Muscle layer of colon (tissue), 2 donors: ENCODE data around the gene DPAGT1.

Source experiments
- H3K27ac ChIP-seq: one replicate; pipeline ENCODE4 v1.7.0; 2013; ENCODE audit warnings: low read depth, mild to moderate bottlenecking, low read length, moderate library complexity
- H3K27me3 ChIP-seq, 2 donors: one replicate each; pipeline ENCODE4 v1.7.0; 2013; ENCODE audit warnings: low read length in 2 of 2, mild to moderate bottlenecking in 2 of 2; ENCODE audit not compliant: insufficient read depth in 2 of 2, control insufficient read depth in 1 of 2
- H3K36me3 ChIP-seq: one replicate; pipeline ENCODE4 v1.7.0; 2013; ENCODE audit warnings: mild to moderate bottlenecking, low read length; ENCODE audit not compliant: insufficient read depth
- H3K4me1 ChIP-seq: one replicate; pipeline ENCODE4 v1.7.0; 2013; ENCODE audit warnings: mild to moderate bottlenecking, low read length; ENCODE audit not compliant: insufficient read depth
- H3K4me3 ChIP-seq, 2 donors: one replicate each; pipeline ENCODE4 v1.7.0; 2013; ENCODE audit warnings: low read length in 2 of 2, low read depth in 1 of 2, mild to moderate bottlenecking in 1 of 2, moderate library complexity in 1 of 2
- H3K9ac ChIP-seq: one replicate; pipeline ENCODE4 v1.7.0; 2013; ENCODE audit warnings: low read length
- H3K9me3 ChIP-seq: one replicate; pipeline ENCODE4 v1.7.0; 2013; ENCODE audit warnings: mild to moderate bottlenecking, low read length
- donor health status: abdominal sarcoma.
- donor health status: Adenocarcinoma of cecum.

The DPAGT1 gene

GRCh38 chr11:119114351-119114750 lies 12.7 kb upstream of the DPAGT1 start:
- Histone ChIP-seq H3K36me3 (peaks cover 30% of the 10 kb centered on the region), H3K27ac (no peak overlapping the region)

GRCh38 chr11:119113716-119114115 lies 12.1 kb upstream of the DPAGT1 start:
- H3K27ac ChIP-seq: no peak overlapping the region
- H3K4me1 ChIP-seq: peaks cover 11% of the 10 kb centered on the region
- H3K36me3 ChIP-seq: peaks cover 30% of the 10 kb centered on the region
- no peaks in the 10 kb centered on the region for H3K9me3 ChIP-seq
- no peak overlapping the region for H3K9ac ChIP-seq
- no peak overlapping the region for H3K4me3 ChIP-seq
- no peaks in the 10 kb centered on the region for H3K27me3 ChIP-seq

More at GRCh38 chr11:119114351-119114750, 12.7 kb upstream of the DPAGT1 start:
- no peak overlapping the region for H3K9ac ChIP-seq
- no peaks in the 10 kb centered on the region for H3K27me3 ChIP-seq
- H3K4me3 ChIP-seq: no peak overlapping the region
- peaks cover 4% of the 10 kb centered on the region for H3K4me1 ChIP-seq
- no peaks in the 10 kb centered on the region for H3K9me3 ChIP-seq

- H3K27me3 ChIP-seq: no peaks in the 10 kb centered on the region
- no peak overlapping the region for H3K4me3 ChIP-seq
- peaks cover 19% of the 10 kb centered on the region for H3K4me1 ChIP-seq
- H3K36me3 ChIP-seq: peaks cover 30% of the 10 kb centered on the region
- H3K27ac ChIP-seq: no peak overlapping the region
- H3K9me3 ChIP-seq: no peaks in the 10 kb centered on the region
- no peak overlapping the region for H3K9ac ChIP-seq
Measured at GRCh38 chr11:119112314-119113020, 10.8 kb upstream of the DPAGT1 start.

GRCh38 chr11:119111361-119111925 lies 9.8 kb upstream of the DPAGT1 start:
- Histone ChIP-seq H3K27ac (no peak overlapping the region), H3K9ac (no peak overlapping the region), H3K4me1 (peaks cover 23% of the 10 kb centered on the region), H3K36me3 (peaks cover 30% of the 10 kb centered on the region), H3K4me3 (no peak overlapping the region), H3K27me3 (no peaks in the 10 kb centered on the region), H3K9me3 (no peaks in the 10 kb centered on the region)

GRCh38 chr11:119110439-119110838 lies 8.8 kb upstream of the DPAGT1 start:
- no peak overlapping the region for H3K4me3 ChIP-seq
- H3K9ac ChIP-seq: no peak overlapping the region
- H3K36me3 ChIP-seq: peaks cover 30% of the 10 kb centered on the region
- H3K9me3 ChIP-seq: no peaks in the 10 kb centered on the region
- H3K27me3 ChIP-seq: no peaks in the 10 kb centered on the region
- no peak overlapping the region for H3K27ac ChIP-seq
- H3K4me1 ChIP-seq: peaks cover 27% of the 10 kb centered on the region

- peaks cover 27% of the 10 kb centered on the region for H3K4me1 ChIP-seq
- H3K27ac ChIP-seq: no peak overlapping the region
- H3K9ac ChIP-seq: no peak overlapping the region
- no peaks in the 10 kb centered on the region for H3K9me3 ChIP-seq
- no peaks in the 10 kb centered on the region for H3K27me3 ChIP-seq
- H3K4me3 ChIP-seq: no peak overlapping the region
- peaks cover 30% of the 10 kb centered on the region for H3K36me3 ChIP-seq
Measured at GRCh38 chr11:119109843-119110242, 8.2 kb upstream of the DPAGT1 start.

- no peak overlapping the region for H3K27ac ChIP-seq
- peaks cover 22% of the 10 kb centered on the region for H3K36me3 ChIP-seq
- no peaks in the 10 kb centered on the region for H3K27me3 ChIP-seq
- no peaks in the 10 kb centered on the region for H3K9me3 ChIP-seq
- peak overlapping the region; percentile 44 for H3K9ac ChIP-seq
- H3K4me3 ChIP-seq: peak overlapping the region in 1 of 2 donors; percentile 58
- H3K4me1 ChIP-seq: peaks cover 27% of the 10 kb centered on the region
Measured at GRCh38 chr11:119108857-119109221, 7.2 kb upstream of the DPAGT1 start.

GRCh38 chr11:119108146-119108856 lies 6.6 kb upstream of the DPAGT1 start:
- Histone ChIP-seq H3K4me1 (peaks cover 27% of the 10 kb centered on the region), H3K4me3 (peak overlapping the region; percentile 58 to 91), H3K9me3 (no peaks in the 10 kb centered on the region), H3K27ac (peak overlapping the region; percentile 80), H3K36me3 (peaks cover 17% of the 10 kb centered on the region), H3K27me3 (no peaks in the 10 kb centered on the region), H3K9ac (peak overlapping the region; percentile 44)

GRCh38 chr11:119107538-119108145 lies 6.0 kb upstream of the DPAGT1 start:
- H3K4me1 ChIP-seq: peaks cover 27% of the 10 kb centered on the region
- peak overlapping the region; percentile 44 for H3K9ac ChIP-seq
- H3K9me3 ChIP-seq: no peaks in the 10 kb centered on the region

GRCh38 chr11:119106564-119107537 lies 5.2 kb upstream of the DPAGT1 start, which contains the start of gene C2CD2L:
Gene C2CD2L (plus strand): TSS chr11:119107344. CDS start chr11:119107742, 398 bp downstream.
- no peaks in the 10 kb centered on the region for H3K27me3 ChIP-seq
- peak within 1 kb of the TSS; percentile 58 to 91 for H3K4me3 ChIP-seq
- peak within 1 kb of the TSS; percentile 67 for H3K9ac ChIP-seq
- H3K9me3 ChIP-seq: no peaks in the 10 kb centered on the region
- H3K27ac ChIP-seq: peak within 1 kb of the TSS; percentile 84
- peaks cover 13% of the 10 kb centered on the region for H3K36me3 ChIP-seq
- H3K4me1 ChIP-seq: peaks cover 27% of the 10 kb centered on the region

More at GRCh38 chr11:119107538-119108145, 6.0 kb upstream of the DPAGT1 start:
- Histone ChIP-seq H3K27ac (peak overlapping the region; percentile 80), H3K27me3 (no peaks in the 10 kb centered on the region), H3K36me3 (peaks cover 17% of the 10 kb centered on the region), H3K4me3 (peak overlapping the region; percentile 58 to 91)
